DND-41 (cell line): ENCODE data around the gene TSPY3.
"Not testable (repeated sequence)": the region's sequence is repeated elsewhere in the genome, so short reads cannot be mapped to it uniquely, and the experiment has no call there.

ENCODE experiments used
- CTCF ChIP-seq: IDR thresholded peaks from 2 replicates; pipeline ENCODE4 v1.5.1; 2012; ENCODE audit warnings: borderline replicate concordance, low read length, moderate library complexity, mild to moderate bottlenecking; ENCODE audit not compliant: poor library complexity, severe bottlenecking; ENCODE audit errors: extremely low read depth
- EZH2 ChIP-seq: IDR thresholded peaks from 3 replicates; pipeline ENCODE4 v1.6.1; 2012; ENCODE audit warnings: borderline replicate concordance, low read depth, mild to moderate bottlenecking, moderate library complexity, low read length, inconsistent platforms; ENCODE audit not compliant: severe bottlenecking

GRCh38 chrY:9357497-9357896 is 40.7 kb upstream of the TSPY3 start, which contains the start of gene TSPY8:
- not testable (repeated sequence) for TF ChIP-seq CTCF, EZH2
